Transverse colon (tissue), 4 donors: ENCODE results near the gene SERF2.
A peak's percentile ranks its signal among the peaks of the same experiment; 100 is the strongest.

Experiments
- CTCF ChIP-seq, 5 experiments: fragments of 200-600 bp in 3 of 5; fragments of 450-650 bp in 2 of 5; sonication (generic) in 3 of 5; IDR thresholded peaks; 1 replicate in 2 of 5; 2 replicates in 3 of 5; pipeline ENCODE4 v1.5.1; 2016 to 2017; ENCODE audit warnings: antibody characterized with exemption in 5 of 5, inconsistent platforms in 3 of 5, mild to moderate bottlenecking in 2 of 5, moderate library complexity in 1 of 5
- EP300 ChIP-seq: sonication (generic); formaldehyde crosslinking; IDR thresholded peaks from one replicate; pipeline ENCODE4 v1.6.1; 2017; ENCODE audit warnings: antibody characterized with exemption, low read depth
- POLR2A ChIP-seq: fragments of 450-650 bp; IDR thresholded peaks from one replicate; pipeline ENCODE4 v1.6.1; 2016; ENCODE audit warnings: antibody characterized with exemption, mild to moderate bottlenecking, moderate library complexity
- POLR2AphosphoS5 ChIP-seq, 3 donors: sonication (generic); formaldehyde crosslinking; IDR thresholded peaks; one replicate each; pipeline ENCODE4 v1.6.1; 2016; ENCODE audit warnings: antibody characterized with exemption in 3 of 3

GRCh38 chr15:43777267-43777914 lies 14.7 kb upstream of the SERF2 start:
- TF ChIP-seq CTCF (IDR thresholded peaks at IDR 0.05) (peak; percentile 72 to 95 (median 81)), EP300 (no peak), POLR2AphosphoS5 (IDR thresholded peaks at IDR 0.05) (peak; percentile 13 to 50 (median 47)), POLR2A (no peak)
